Kidney (tissue), 14 donors: ENCODE data around the gene PDLIM5. TPM values are rescaled to one million over a fixed set of nuclear protein-coding genes. Genes with fewer than 3 reads are reported as not detected.

Experiments
- DNase-seq, 5 donors: peaks; one replicate each; pipeline ENCODE4 v3.0.0-alpha.2; 2013 to 2020
- FAIRE-seq: peaks from 2 replicates; lab custom pipeline; 2012; peaks lifted over from hg19 to GRCh38; lab: Jason Lieb, UNC
- H3K27ac ChIP-seq, 2 donors: one replicate each; pipeline ENCODE4 v1.7.0; 2013; ENCODE audit warnings: low read depth in 2 of 2, low read length in 2 of 2, inconsistent platforms in 1 of 2
- H3K27me3 ChIP-seq: one replicate; pipeline ENCODE4 v1.7.1; 2013; ENCODE audit warnings: low read length, inconsistent platforms; ENCODE audit not compliant: control insufficient read depth, insufficient read depth
- H3K36me3 ChIP-seq, 3 donors: one replicate each; pipeline versions ENCODE4 v1.7.0 to v1.7.1; 2013; ENCODE audit warnings: low read length in 3 of 3, control low read depth in 1 of 3, inconsistent platforms in 1 of 3; ENCODE audit not compliant: insufficient read depth in 3 of 3, control insufficient read depth in 2 of 3
- H3K4me1 ChIP-seq, 3 donors: one replicate each; pipeline versions ENCODE4 v1.7.0 to v1.7.1; 2013; ENCODE audit warnings: low read length in 3 of 3, inconsistent platforms in 1 of 3, low read depth in 1 of 3; ENCODE audit not compliant: control insufficient read depth in 2 of 3, insufficient read depth in 2 of 3
- H3K4me3 ChIP-seq, 3 donors: one replicate each; pipeline versions ENCODE4 v1.7.0 to v1.8.1; 2013; ENCODE audit warnings: low read length in 3 of 3, control low read depth in 1 of 3, inconsistent platforms in 1 of 3
- H3K9ac ChIP-seq, 3 donors: one replicate each; pipeline versions ENCODE4 v1.7.0 to v1.7.1; 2013; ENCODE audit warnings: low read length in 3 of 3, control low read depth in 1 of 3, inconsistent platforms in 1 of 3
- H3K9me3 ChIP-seq, 3 donors: one replicate each; pipeline versions ENCODE4 v1.7.0 to v1.7.1; 2013; ENCODE audit warnings: low read length in 3 of 3, control low read depth in 1 of 3, inconsistent platforms in 1 of 3; ENCODE audit not compliant: control insufficient read depth in 2 of 3, insufficient read depth in 1 of 3
- CTCF ChIP-seq: IDR thresholded peaks from 3 replicates; pipeline ENCODE4 v1.5.1; 2012; ENCODE audit warnings: mild to moderate bottlenecking, moderate library complexity, borderline replicate concordance; ENCODE audit not compliant: insufficient read depth; ENCODE audit errors: extremely low read depth
- intact Hi-C: fragments of 100-400 bp; cut with DNase I; formaldehyde crosslinking; loops from one replicate; pipeline ENCODE4 v1.11.1; 2022
- polyA plus RNA-seq: library from polyadenylated mRNA; stranded (reverse); fragments of 350-450 nt; fragmentation: Illumina TruSeq; extraction: RNeasy Lipid Tissue Mini Kit (QIAGEN cat#74804); gene quantifications from one replicate; pipeline ENCODE4 v1.2.3, GENCODE V29; 2014; ENCODE audit warnings: low read depth, low replicate concordance; ENCODE audit not compliant: insufficient read depth
- total RNA-seq: library from RNA; stranded (reverse); fragmentation: NEBNext Ultra II Directional; extraction: Animal tissue kit (Norgen Biotek cat#: 25700); gene quantifications from one replicate; pipeline ENCODE4 v1.2.1, GENCODE V29; 2021
- donor health status: control.
- donor health status: control.
- donor health status: control.
- donor health status: control.
- donor health status: control.
- donor health status: DM: yes; HTN: yes; CAD: no.
- donor health status: Normal renal cell carcinoma (clear cell type).

PDLIM5 gene
- total and polyA plus RNA-seq, 2 donors from 2014 or later, result 24.3 to 167 TPM

GRCh38 chr4:94650690-94651089 lies 198.9 kb downstream of the PDLIM5 start:
- Histone ChIP-seq H3K4me1 (peaks cover 0 to 2% (median 0%) of the 10 kb centered on the region in 3 donors), H3K27ac (no peak overlapping the region), H3K27me3 (no peaks in the 10 kb centered on the region), H3K9ac (no peak overlapping the region), H3K36me3 (peaks cover 0 to 5% (median 0%) of the 10 kb centered on the region in 3 donors), H3K4me3 (no peak overlapping the region), H3K9me3 (no peaks in the 10 kb centered on the region)
- no peak for TF ChIP-seq CTCF
- DNase-seq (no peak), FAIRE-seq (no peak)
- intact Hi-C loops, result no loop called here

- H3K9me3 ChIP-seq, result no peaks in the 10 kb centered on the region
- no peak overlapping the region for H3K9ac ChIP-seq
- TF ChIP-seq CTCF, result no peak
- H3K4me1 ChIP-seq, result peaks cover 0 to 2% (median 0%) of the 10 kb centered on the region in 3 donors
- FAIRE-seq (no peak), DNase-seq (no peak)
- H3K27ac ChIP-seq, result no peak overlapping the region
- no peaks in the 10 kb centered on the region for H3K36me3 ChIP-seq
- intact Hi-C loops, result no loop called here
- no peaks in the 10 kb centered on the region for H3K27me3 ChIP-seq
- H3K4me3 ChIP-seq, result no peak overlapping the region
Observed at GRCh38 chr4:94653095-94653649, 201.4 kb downstream of the PDLIM5 start.

GRCh38 chr4:94653984-94654609 lies 202.4 kb downstream of the PDLIM5 start:
- no peaks in the 10 kb centered on the region for H3K27me3 ChIP-seq
- H3K4me3 ChIP-seq, result no peak overlapping the region
- H3K27ac ChIP-seq, result no peak overlapping the region
- DNase-seq (no peak), FAIRE-seq (no peak)
- H3K4me1 ChIP-seq, result peaks cover 0 to 2% (median 0%) of the 10 kb centered on the region in 3 donors
- peaks cover 0 to under 1% (median 0%) of the 10 kb centered on the region in 3 donors for H3K36me3 ChIP-seq
- H3K9ac ChIP-seq, result no peak overlapping the region
- no peak for TF ChIP-seq CTCF
- no peaks in the 10 kb centered on the region for H3K9me3 ChIP-seq
- intact Hi-C loops, result no loop called here
